NCI-H2107 treated with DMSO at 0.1 percent for 48 hours (cell line): ENCODE results near the gene CDH18.

Experiments
- DNase-seq: peaks from one replicate; lab custom pipeline; 2025; ENCODE audit not compliant: unreplicated experiment; lab: John Stamatoyannopoulos, UW

CDH18 gene

DNA sequence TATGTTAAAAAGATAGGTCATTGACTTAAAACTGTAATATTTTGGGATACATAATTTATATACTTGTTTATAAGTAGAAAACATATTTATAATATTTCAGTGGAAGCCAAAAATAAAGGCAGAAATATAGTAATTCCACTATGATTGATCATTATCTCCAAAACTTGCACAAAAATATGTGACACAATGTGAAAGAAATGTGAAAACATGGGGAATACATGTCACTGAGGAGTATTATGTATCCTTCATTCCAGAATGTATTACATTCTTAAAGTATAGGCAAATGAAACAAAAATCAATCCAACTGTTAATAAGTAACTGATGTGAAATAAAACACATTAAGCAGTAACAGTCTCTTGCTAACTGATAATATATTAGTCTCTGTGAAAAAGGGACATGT, 236.7 kb downstream of the CDH18 start:
- DNase-seq, result no peak

- no peak for DNase-seq
These were observed 242.8 kb downstream of the CDH18 start for GRCh38 chr5:19745247-19745646.

GRCh38 chr5:19739671-19740070, 248.3 kb downstream of the CDH18 start:
- DNase-seq, result no peak

GRCh38 chr5:19734776-19735175, 253.2 kb downstream of the CDH18 start:
- DNase-seq, result no peak

GRCh38 chr5:19733612-19734495, 254.1 kb downstream of the CDH18 start:
- no peak for DNase-seq

DNA sequence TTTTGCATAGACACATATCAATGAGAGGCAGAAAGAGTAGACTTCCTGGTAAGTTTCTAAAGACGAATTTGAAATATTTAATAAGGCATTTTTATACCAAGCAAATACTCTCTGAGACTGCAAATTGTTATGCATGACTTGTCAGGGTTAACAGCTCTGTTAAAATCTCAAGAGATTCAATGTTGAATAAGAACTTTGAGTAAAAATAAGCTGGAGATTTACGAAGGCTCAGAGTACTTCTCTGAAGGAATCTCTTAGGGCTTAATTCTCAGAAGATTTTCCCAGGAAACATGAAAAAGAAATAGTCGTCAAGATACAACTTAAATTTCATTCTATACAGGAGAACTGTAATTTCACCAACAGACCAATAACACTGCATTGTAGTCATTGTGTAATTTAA, 259.4 kb downstream of the CDH18 start:
- DNase-seq, result no peak

DNA sequence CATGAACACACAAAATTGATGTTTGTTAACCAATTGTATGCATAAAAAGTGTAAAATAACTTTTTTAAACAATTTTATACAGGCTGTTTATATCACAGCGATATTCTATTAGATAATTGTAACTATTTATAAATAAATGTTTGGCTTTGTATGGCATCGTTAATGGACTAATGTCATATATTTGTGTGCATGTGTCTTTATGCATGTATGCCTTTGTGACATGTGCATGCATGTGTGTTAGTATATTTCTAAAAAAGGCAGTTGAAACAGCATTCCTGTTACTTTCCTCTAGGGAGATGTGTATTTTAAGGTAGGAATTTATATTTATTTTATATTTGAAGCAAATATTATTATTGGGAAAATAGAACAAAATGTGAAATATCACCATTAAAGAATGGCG, 268.9 kb downstream of the CDH18 start:
- DNase-seq, result no peak

- no peak for DNase-seq
These were observed 274.3 kb downstream of the CDH18 start for GRCh38 chr5:19713740-19714139.

DNA sequence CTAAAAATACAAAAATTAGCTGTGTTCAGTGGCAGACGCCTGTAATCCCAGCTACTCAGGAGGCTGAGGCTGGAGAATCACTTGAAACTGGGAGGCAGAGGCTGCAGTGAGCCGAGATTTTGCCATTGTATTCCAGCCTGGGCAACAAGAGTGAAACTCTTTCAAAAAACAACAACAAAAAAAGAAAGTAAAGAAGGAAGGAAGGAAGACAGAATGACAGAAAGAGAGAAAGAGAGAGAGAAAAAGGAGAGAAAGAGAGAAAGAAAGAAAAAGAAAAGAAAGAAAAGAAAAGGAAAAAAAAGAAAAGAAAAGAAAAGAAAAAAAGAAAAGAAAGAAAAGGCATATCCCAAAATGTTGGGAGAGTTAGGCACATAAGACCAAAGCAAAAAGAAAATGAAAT, 278.6 kb downstream of the CDH18 start:
- no peak for DNase-seq

DNA sequence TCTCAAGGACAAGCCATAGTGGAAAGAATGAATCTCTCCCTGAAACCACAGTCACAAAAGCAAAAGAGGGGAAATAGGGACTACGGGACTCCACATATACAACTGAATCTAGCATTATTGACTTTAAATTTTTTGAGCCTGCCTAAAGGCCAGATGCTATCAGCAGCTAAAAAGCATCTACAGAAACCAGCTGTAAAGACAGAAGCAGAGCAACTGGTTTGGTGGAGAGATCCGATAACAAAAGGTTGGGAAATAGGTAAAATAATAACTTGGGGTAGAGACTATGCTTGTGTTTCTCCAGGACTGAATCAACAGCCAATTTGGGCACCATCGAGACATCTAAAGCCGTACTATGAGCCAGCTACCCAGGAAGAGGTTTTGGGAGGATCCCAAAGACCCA, 281.2 kb downstream of the CDH18 start:
- no peak for DNase-seq

DNA sequence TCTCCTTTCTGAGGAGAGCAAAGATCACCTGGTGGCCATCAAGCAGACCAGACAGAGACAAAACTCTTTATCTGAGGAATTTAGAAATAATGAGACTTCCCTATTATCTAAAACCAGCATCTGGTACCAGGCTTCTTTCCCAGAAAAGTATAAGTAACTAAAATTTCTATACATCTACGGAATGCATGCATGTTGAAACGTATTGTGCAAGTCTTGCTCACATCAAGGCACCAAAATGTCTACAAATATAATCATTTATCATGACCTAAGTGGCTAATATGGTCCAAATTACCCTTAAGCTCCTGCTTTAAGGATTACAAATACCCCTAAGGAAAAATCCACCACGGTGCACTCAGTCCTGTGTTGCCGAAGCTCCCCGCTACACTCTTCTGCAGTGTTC, 286.3 kb downstream of the CDH18 start:
- no peak for DNase-seq

GRCh38 chr5:19694949-19695611, 292.9 kb downstream of the CDH18 start:
- DNase-seq, result no peak

DNA sequence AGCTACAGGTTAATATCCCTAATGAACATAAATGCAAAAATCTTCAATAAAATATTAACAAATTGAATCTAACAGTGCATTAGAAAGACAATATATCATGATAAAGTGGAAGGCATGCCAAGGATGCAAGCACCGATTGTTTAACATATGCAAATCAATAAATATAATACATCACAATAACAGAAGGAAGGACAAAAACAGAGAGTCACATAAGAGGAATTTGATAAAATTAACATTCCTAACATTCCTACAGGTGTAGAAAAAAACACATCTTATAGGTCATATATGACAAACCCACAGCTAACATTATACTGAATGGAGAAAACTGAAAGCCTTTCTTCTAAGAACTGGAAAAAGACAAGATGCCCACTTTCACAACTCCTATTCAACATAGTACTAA, 297.0 kb downstream of the CDH18 start:
- DNase-seq, result no peak

DNA sequence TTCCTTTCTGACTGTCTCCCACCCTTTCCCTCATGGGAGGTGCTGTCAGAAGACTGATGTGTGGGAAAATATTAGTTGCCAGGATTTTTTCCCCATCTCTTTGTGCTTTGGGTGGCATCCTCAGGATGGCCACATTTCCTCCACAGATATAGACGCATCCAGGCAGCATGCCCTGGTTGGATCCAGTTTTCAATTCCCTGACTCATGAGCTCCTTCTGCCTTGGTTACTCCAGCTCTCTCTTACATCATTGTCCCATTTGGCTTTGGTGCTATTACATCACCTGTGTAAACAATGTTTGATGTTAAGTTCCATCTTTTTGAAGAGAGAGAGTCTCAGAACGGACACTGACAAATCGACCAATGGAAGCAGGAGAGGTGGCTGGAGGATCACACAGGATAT, 302.5 kb downstream of the CDH18 start:
- no peak for DNase-seq

DNA sequence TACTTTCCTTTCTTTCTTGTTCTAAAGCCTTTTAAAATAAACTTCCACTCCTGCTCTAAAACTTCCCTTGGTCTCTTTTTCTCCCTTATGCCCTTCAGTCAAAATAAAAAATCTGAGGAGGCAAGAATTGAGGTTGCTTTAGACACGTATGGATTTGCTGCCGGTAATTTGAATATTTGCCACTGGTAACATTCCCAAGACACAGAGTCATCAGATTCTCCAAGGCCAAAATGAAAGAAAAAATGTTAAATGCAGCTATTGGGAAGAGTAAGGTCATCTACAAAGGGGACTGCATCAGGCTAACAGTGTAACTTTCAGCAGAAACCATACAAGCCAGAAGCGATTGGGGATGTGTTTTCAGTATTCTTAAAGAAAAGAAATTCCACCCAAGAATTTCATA, 311.1 kb downstream of the CDH18 start:
- DNase-seq, result no peak

DNA sequence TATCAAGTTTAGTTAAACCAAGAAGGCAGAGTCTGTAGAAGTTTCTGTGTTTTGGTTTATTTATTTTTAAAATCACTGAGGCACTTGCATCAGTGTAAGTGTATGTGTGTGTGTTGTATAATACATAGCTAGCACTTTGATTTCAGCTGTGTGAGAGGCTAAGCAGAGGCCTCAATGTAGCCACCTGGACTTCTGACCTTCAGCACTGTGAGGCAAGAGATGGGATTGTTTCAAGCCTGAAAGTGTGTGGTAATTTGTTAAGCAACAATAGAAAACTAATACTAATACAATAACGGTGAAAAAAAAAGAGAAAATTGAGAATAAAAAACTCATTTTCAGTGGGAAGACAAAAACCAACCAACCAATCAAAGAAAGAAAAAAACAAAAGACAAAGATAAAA, 327.3 kb downstream of the CDH18 start:
- no peak for DNase-seq

GRCh38 chr5:19655627-19656026, 332.4 kb downstream of the CDH18 start:
- no peak for DNase-seq

- DNase-seq, result no peak
These were observed 349.5 kb downstream of the CDH18 start for GRCh38 chr5:19638461-19638860.

GRCh38 chr5:19630876-19631275, 357.1 kb downstream of the CDH18 start:
- DNase-seq, result no peak

GRCh38 chr5:19626211-19626610, 361.8 kb downstream of the CDH18 start:
- no peak for DNase-seq

DNA sequence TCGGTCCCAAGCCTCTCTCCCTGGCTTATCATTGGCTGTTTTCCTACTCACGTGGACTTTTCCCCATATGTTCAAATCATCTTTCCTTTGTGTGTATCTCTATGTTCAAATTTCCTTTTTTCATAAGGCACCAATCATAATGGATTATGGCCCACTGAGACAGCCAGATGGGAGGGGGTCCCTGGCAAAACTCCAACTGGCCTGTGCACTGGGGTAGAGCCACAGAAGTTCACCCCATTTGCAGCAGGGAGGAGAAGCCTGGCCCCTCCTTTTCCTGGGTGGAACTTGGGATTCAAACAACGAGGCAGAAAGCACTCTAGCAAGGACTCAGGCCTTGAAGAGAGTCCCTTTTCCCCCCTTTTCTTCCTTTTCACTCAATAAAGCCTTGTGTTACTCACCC, 362.4 kb downstream of the CDH18 start:
- no peak for DNase-seq

GRCh38 chr5:19619571-19619970, 368.4 kb downstream of the CDH18 start:
- no peak for DNase-seq
